ENCODE data around the gene ALOX15. TPM values are rescaled to one million over a fixed set of nuclear protein-coding genes. Genes with fewer than 3 reads are reported as not detected.
"Not testable (repeated sequence)": the region's sequence is repeated elsewhere in the genome, so short reads cannot be mapped to it uniquely, and the experiment has no call there.

ALOX15 gene
- total RNA-seq, 4 donors from 2014 or later = 24.4 to 379 (median 119) TPM; not detected in 1

DNA sequence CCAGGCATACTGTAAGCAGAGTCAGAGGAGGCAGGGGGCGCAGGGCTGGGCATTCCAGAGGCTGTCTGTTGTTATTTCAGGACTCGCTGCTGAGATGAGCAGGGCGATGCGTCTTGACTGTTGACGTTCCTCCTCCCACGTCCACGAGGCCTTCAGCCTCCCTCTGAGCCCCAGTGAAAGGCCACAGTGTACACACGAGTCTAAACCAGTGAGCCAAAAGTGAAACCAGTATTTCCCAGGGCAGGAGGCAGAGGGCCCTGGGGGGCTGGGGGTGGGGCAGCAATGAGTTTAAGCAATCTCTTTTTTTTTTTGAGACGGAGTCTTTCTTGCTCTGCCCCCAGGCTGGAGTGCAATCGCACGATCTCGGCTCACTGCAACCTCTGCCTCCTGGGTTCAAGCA lies 35.7 kb downstream of the ALOX15 start:
- ATAC-seq (ENCODE audit: low FRiP score) (peak; percentile 78), DNase-seq (ENCODE audit: low spot score) (no peak)
- TF ChIP-seq, protein P1, sequence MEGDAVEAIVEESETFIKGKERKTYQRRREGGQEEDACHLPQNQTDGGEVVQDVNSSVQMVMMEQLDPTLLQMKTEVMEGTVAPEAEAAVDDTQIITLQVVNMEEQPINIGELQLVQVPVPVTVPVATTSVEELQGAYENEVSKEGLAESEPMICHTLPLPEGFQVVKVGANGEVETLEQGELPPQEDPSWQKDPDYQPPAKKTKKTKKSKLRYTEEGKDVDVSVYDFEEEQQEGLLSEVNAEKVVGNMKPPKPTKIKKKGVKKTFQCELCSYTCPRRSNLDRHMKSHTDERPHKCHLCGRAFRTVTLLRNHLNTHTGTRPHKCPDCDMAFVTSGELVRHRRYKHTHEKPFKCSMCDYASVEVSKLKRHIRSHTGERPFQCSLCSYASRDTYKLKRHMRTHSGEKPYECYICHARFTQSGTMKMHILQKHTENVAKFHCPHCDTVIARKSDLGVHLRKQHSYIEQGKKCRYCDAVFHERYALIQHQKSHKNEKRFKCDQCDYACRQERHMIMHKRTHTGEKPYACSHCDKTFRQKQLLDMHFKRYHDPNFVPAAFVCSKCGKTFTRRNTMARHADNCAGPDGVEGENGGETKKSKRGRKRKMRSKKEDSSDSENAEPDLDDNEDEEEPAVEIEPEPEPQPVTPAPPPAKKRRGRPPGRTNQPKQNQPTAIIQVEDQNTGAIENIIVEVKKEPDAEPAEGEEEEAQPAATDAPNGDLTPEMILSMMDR (IDR thresholded peaks at IDR 0.05) = no peak

DNA sequence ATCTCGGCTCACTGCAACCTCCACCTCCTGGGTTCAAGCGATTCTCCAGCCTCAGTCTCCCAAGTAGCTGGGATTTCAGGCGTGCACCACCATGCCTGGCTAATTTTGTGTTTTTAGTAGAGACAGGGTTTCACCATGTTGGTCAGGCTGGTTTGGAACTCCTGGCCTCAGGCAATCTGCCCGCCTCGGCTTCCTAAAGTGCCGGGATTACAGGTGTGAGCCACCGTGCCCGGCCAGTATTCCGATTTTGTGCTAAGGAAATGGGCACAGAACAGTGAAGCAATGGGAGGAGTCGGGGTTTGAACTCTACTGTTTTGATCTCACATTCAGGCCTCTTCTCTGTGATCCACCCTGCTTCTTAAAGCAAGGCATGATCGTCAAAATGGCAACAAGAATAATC lies 36.7 kb downstream of the ALOX15 start:
- not testable (repeated sequence) for ATAC-seq (ENCODE audit: low FRiP score); DNase-seq (ENCODE audit: low spot score)

DNA sequence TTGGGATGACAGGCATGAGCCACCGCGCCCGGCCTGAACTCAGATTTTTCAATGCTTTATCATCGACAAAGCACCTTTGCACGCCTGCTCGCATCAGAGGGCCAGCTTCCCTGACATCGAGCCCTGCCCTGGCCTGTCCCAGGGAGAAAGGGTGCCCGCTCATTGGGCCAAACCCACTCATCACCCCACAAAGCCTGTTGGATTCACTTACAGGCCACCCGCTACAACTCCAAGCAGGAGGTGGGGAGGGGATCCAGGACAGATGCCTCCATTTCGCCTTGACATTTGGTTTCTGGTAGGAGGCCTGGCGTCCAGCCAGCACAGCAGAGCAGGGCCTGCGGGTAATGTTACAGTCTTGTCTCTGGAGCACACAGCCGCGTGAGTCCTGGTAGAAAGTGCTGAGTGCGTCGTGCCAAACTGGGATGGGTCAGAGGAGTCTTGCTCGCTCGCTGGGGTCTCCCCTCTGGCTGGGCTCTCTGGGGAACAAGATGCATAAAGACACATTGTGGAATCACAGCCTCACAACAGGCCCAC lies 37.3 kb downstream of the ALOX15 start:
- TF ChIP-seq, protein P1 (IDR thresholded peaks at IDR 0.05) = no peak
- DNase-seq (ENCODE audit: low spot score) (no peak), ATAC-seq (ENCODE audit: low FRiP score) (peak; percentile 15)

DNA sequence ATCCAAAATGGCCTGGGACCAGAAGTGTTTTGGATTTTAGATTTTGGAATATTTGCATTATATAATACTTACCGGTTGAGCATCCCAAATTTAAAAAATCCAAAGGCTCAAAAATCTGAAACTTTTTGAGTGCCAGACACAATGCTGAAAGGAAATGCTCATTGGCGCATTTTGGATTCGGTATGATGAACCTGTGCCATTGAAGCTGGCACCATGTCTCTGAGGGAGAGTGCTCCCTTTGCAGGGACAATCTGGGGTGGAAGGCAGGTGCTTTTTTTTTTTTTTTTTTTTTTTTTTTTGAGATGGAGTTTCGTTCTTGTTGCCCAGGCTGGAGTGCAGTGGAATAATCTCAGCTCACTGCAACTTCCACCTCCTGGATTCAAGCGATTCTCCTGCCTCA lies 39.4 kb downstream of the ALOX15 start:
- TF ChIP-seq, protein P1 (IDR thresholded peaks at IDR 0.05) = no peak
- ATAC-seq (ENCODE audit: low FRiP score) = no peak
- no peak for DNase-seq (ENCODE audit: low spot score)

DNA sequence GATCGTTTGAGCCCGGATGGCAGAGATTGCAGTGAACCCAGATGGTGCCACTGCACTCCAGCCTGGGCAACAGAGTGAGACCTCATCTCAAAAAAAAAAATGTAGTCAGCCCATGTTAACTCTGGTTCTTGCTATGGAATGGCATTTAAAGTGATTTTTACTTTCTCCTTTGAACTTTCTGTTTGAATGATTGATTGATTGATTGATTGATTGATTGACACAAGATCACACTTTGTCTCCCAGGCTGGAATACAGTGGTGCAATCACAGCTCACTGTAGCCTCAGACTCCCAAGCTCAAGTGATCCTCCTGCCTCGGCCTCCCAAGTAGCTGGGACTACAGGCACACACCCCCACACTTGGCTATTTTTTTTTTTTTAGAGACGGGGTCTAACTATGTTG lies 40.2 kb downstream of the ALOX15 start:
- no peak for ATAC-seq (ENCODE audit: low FRiP score)
- TF ChIP-seq, protein P1 (IDR thresholded peaks at IDR 0.05) = no peak
- no peak for DNase-seq (ENCODE audit: low spot score)

DNA sequence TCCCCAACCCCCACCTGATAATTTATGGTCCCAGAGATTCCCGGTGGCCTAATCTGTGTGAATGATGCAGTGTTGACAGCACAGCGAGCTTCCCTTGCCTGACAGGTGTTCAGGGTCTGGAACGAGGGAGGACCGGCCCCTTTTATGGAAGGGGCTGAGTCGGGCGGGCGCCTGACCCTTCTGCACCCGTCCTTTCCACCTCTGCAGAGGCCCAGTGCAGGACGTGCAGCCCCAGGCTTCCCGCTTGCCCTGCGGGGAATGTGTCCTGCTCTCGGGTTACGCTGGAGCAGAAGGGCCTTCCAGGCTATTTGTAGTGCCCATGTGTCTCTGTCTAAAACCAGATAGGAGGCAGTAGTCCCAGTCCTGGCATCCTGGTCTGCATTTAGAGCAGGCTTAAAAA lies 40.9 kb downstream of the ALOX15 start:
- TF ChIP-seq, protein P1 (IDR thresholded peaks at IDR 0.05) = no peak
- DNase-seq (ENCODE audit: low spot score) (no peak), ATAC-seq (ENCODE audit: low FRiP score) (no peak)

DNA sequence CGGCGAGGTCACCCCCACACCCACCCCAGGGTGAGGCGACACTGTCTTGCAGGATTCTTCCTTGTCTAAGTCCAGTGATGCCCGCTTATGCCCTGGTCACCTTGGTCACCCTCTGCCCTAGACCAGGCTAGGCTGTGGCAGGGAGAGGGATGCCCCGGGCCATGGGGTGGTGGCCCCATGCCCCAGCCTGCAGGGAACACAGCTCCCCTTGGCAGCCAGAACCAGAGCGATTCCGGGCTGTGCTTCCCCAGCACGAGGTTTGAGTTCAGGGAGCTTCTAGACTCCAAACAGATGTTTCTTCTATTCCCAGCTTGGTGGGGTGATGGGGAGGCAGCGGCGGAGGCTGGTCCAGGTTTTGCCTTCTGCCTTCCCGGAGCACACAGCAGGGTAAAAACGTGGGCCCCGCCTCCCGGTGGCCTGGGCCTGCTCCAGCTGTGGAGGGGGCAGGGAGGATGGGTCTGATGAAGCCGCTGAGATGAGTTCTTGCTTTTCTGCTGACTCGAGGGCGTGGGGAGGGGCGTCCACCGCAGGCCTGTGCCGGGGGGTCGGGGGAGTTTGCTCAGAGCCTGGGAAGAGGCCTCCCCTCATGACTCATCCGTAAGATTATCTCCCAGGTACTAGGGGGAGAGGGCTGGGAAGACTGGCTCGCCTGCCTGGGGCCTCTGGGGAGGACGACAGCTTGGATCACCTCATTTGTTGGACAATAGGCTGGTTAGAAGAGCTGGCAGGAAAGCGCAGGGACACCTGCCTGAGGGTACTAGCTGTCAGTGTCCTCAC lies 41.8 kb downstream of the ALOX15 start:
- DNase-seq (ENCODE audit: low spot score) (no peak), ATAC-seq (ENCODE audit: low FRiP score) (peak; percentile 86)
- TF ChIP-seq, protein P1 (IDR thresholded peaks at IDR 0.05) = no peak
